Panc1 (cell line): Measurements from ENCODE around the gene BIK. TPM values are rescaled to one million over a fixed set of nuclear protein-coding genes. Genes with fewer than 3 reads are reported as not detected.
A peak's percentile ranks its signal among the peaks of the same experiment; 100 is the strongest.

Source experiments
- ATAC-seq: fragments of 200-7000 bp; cut with Tn5 transposase; 2 replicates; pipeline ENCODE4 v1.9.1; 2020; ENCODE audit warnings: mild to moderate bottlenecking, moderate library complexity
- BruUV-seq: library from RNA; stranded (reverse); fragments of 400-500 nt; replicated peaks from 2 replicates; lab custom pipeline; 2021; lab: Mats Ljungman, UMichigan
- CTCF ChIA-PET: fragments of 300-600 bp; sonication (Branson Sonifier 250); formaldehyde crosslinking; loops from one replicate; lab custom pipeline; 2022; ENCODE audit warnings: antibody characterized with exemption; lab: Charles Lee
- POLR2A ChIA-PET: fragments of 300-600 bp; sonication (Branson Sonifier 250); formaldehyde crosslinking; loops from one replicate; lab custom pipeline; 2022; ENCODE audit warnings: antibody characterized with exemption; lab: Charles Lee
- DNase-seq: peaks from one replicate; pipeline ENCODE4 v3.0.0-alpha.2; 2010; ENCODE audit warnings: low read depth, low spot score
- H3K27ac ChIP-seq: 2 replicates; pipeline ENCODE4 v1.5.1; 2011; ENCODE audit warnings: mild to moderate bottlenecking, low read length, inconsistent platforms
- H3K27me3 ChIP-seq: fragments of 200-500 bp; sonication (Bioruptor generic); 2 replicates; pipeline ENCODE4 v1.6.0; 2014; ENCODE audit warnings: low read length, inconsistent platforms; ENCODE audit not compliant: control insufficient read depth, insufficient read depth
- H3K36me3 ChIP-seq: fragments of 200-500 bp; sonication (Bioruptor generic); 2 replicates; pipeline ENCODE4 v1.5.1; 2014; ENCODE audit warnings: inconsistent platforms, mild to moderate bottlenecking, low read length, moderate library complexity; ENCODE audit not compliant: control insufficient read depth, insufficient read depth
- H3K4me1 ChIP-seq: 2 replicates; pipeline ENCODE4 v1.5.1; 2011; ENCODE audit warnings: inconsistent platforms, mild to moderate bottlenecking, low read length, moderate library complexity; ENCODE audit not compliant: control insufficient read depth, insufficient read depth
- H3K4me3 ChIP-seq, 2 experiments: 2 replicates each; pipeline ENCODE4 v1.5.1; 2011 to 2012; ENCODE audit warnings: low read depth in 2 of 2, low read length in 2 of 2, mild to moderate bottlenecking in 2 of 2, inconsistent platforms in 1 of 2, moderate library complexity in 1 of 2
- H3K9me3 ChIP-seq: fragments of 200-500 bp; sonication (Bioruptor generic); 2 replicates; pipeline ENCODE4 v1.5.1; 2014; ENCODE audit warnings: low read depth, mild to moderate bottlenecking, inconsistent platforms, low read length, moderate library complexity; ENCODE audit not compliant: control insufficient read depth, insufficient read depth
- CTCF ChIP-seq: fragments of 450-650 bp; IDR thresholded peaks from 2 replicates; pipeline ENCODE4 v1.5.1; 2017; ENCODE audit warnings: mild to moderate bottlenecking
- POLR2AphosphoS5 ChIP-seq: IDR thresholded peaks from 2 replicates; pipeline ENCODE4 v1.6.1; 2012; ENCODE audit warnings: mild to moderate bottlenecking, low read depth, low read length, moderate library complexity
- SIN3A ChIP-seq: IDR thresholded peaks from 2 replicates; pipeline ENCODE4 v1.6.1; 2012; ENCODE audit warnings: low read depth, mild to moderate bottlenecking, low read length, moderate library complexity, borderline replicate concordance; ENCODE audit not compliant: insufficient read depth
- TCF7L2 ChIP-seq: IDR thresholded peaks from 2 replicates; pipeline ENCODE4 v1.6.1; 2011; ENCODE audit warnings: mild to moderate bottlenecking, low read depth, low read length, inconsistent platforms
- in situ Hi-C: cut with HindIII; loops from 2 replicates; pipeline ENCODE4 v1.10.0; 2016; ENCODE audit warnings: low sequenced_read_pairs, low pct_unique_long_range_greater_than_20kb
- intact Hi-C: fragments of 100-400 bp; cut with micrococcal nuclease; formaldehyde crosslinking; loops from one replicate; pipeline ENCODE4 v1.10.0; 2022; ENCODE audit not compliant: unreplicated experiment
- total RNA-seq: library from RNA; stranded (reverse); gene quantifications from one replicate; pipeline ENCODE4 v1.2.1, GENCODE V29; 2021; ENCODE audit not compliant: unreplicated experiment
- TF ChIP-seq, protein P1 (sequence below), 2 experiments: IDR thresholded peaks; 2 replicates each; pipeline ENCODE4 v1.6.1; 2011 to 2012; ENCODE audit warnings: low read depth in 2 of 2, control low read depth in 1 of 2, low read length in 1 of 2, mild to moderate bottlenecking in 1 of 2, moderate library complexity in 1 of 2; ENCODE audit not compliant: insufficient read depth in 1 of 2

The BIK gene
- total RNA-seq, 1 experiment from 2014 or later = 0.18 TPM

DNA sequence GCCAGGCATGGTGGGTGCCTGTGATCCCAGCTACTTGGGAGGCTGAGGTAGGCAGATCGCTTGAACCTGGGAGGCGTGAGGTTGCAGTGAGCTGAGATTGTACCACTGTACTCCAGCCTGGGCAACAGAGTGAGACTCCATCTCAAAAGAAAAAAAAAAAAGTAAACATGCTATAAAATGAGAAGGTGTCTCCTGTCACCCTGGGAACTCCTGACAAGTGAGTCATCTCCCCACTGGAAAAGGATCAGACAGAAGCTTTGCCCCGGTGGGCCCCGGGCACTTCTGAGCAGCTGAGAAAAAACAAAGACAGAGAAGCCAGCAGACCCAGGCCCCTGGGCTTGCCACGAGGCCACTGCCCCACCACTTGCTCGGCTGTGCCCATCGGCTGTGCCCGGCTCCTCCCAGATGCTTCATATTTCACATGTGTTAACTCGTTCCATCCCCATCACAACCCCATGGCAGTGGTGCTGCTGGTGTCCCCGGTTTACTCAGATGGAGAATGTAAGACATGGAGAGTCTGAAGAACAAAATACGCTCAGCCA, 43.6 kb upstream of the BIK start:
- Histone ChIP-seq H3K36me3 (no peaks in the 10 kb centered on the region), H3K27ac (no peak overlapping the region), H3K9me3 (no peaks in the 10 kb centered on the region), H3K4me1 (no peaks in the 10 kb centered on the region), H3K27me3 (no peaks in the 10 kb centered on the region), H3K4me3 (no peak overlapping the region)
- no peak for DNase-seq
- ChIA-PET CTCF (interaction anchor here (0.6 kb wide), 1 partner anchor 66 kb away, joined by 4 read pairs; no protein-coding TSS in a partner anchor), POLR2A (no interaction called here)
- BruUV-seq = no TSS peak
- in situ Hi-C loops (no loop called here), intact Hi-C loops (no loop called here)
- ATAC-seq = 0 out of 2 replicates have a peak, but pooled peaks have one; percentile 21
- TF ChIP-seq SIN3A (no peak), POLR2AphosphoS5 (no peak), TCF7L2 (no peak), CTCF (no peak)
- TF ChIP-seq, protein P1, sequence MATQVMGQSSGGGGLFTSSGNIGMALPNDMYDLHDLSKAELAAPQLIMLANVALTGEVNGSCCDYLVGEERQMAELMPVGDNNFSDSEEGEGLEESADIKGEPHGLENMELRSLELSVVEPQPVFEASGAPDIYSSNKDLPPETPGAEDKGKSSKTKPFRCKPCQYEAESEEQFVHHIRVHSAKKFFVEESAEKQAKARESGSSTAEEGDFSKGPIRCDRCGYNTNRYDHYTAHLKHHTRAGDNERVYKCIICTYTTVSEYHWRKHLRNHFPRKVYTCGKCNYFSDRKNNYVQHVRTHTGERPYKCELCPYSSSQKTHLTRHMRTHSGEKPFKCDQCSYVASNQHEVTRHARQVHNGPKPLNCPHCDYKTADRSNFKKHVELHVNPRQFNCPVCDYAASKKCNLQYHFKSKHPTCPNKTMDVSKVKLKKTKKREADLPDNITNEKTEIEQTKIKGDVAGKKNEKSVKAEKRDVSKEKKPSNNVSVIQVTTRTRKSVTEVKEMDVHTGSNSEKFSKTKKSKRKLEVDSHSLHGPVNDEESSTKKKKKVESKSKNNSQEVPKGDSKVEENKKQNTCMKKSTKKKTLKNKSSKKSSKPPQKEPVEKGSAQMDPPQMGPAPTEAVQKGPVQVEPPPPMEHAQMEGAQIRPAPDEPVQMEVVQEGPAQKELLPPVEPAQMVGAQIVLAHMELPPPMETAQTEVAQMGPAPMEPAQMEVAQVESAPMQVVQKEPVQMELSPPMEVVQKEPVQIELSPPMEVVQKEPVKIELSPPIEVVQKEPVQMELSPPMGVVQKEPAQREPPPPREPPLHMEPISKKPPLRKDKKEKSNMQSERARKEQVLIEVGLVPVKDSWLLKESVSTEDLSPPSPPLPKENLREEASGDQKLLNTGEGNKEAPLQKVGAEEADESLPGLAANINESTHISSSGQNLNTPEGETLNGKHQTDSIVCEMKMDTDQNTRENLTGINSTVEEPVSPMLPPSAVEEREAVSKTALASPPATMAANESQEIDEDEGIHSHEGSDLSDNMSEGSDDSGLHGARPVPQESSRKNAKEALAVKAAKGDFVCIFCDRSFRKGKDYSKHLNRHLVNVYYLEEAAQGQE (IDR thresholded peaks at IDR 0.05; ENCODE audit: insufficient read depth in 1 of 2, low read depth in 2 of 2, low read length in 1 of 2) = no peak

- no peak for ATAC-seq
- Histone ChIP-seq H3K27ac (no peak overlapping the region), H3K4me1 (no peaks in the 10 kb centered on the region), H3K36me3 (no peaks in the 10 kb centered on the region), H3K4me3 (no peak overlapping the region), H3K27me3 (no peaks in the 10 kb centered on the region), H3K9me3 (no peaks in the 10 kb centered on the region)
- DNase-seq = no peak
- ChIA-PET POLR2A (interaction anchor here (0.7 kb wide), 1 partner anchor 65 kb away, joined by 3 read pairs; no protein-coding TSS in a partner anchor), CTCF (interaction anchor here (0.6 kb wide), 1 partner anchor 11 kb away, joined by 6 read pairs; no protein-coding TSS in a partner anchor)
- in situ Hi-C loops = no loop called here
- TF ChIP-seq POLR2AphosphoS5 = no peak
- intact Hi-C loops = no loop called here
- no TSS peak for BruUV-seq
These were observed 33.3 kb upstream of the BIK start for GRCh38 chr22:43077121-43077877.

- no peak for TF ChIP-seq CTCF
- TF ChIP-seq, protein P1 (IDR thresholded peaks at IDR 0.05; ENCODE audit: insufficient read depth in 1 of 2, low read depth in 2 of 2, low read length in 1 of 2) = no peak
- TF ChIP-seq POLR2AphosphoS5 = no peak
- no peak for TF ChIP-seq TCF7L2
- TF ChIP-seq SIN3A = no peak
- CTCF ChIA-PET = no interaction called here
- in situ Hi-C loops = no loop called here
These were observed 32.0 kb upstream of the BIK start for GRCh38 chr22:43078522-43078921.

More at GRCh38 chr22:43078522-43078921, 32.0 kb upstream of the BIK start:
- Histone ChIP-seq H3K36me3 (no peaks in the 10 kb centered on the region), H3K4me1 (no peaks in the 10 kb centered on the region), H3K27me3 (no peaks in the 10 kb centered on the region), H3K9me3 (no peaks in the 10 kb centered on the region), H3K4me3 (no peak overlapping the region), H3K27ac (no peak overlapping the region)
- intact Hi-C loops = no loop called here
- DNase-seq (no peak), ATAC-seq (no peak)
- POLR2A ChIA-PET = no interaction called here
- BruUV-seq = no TSS peak
